Smooth muscle cell (in vitro differentiated cells): ENCODE results near the gene RBM19. TPM values are rescaled to one million over a fixed set of nuclear protein-coding genes. Genes with fewer than 3 reads are reported as not detected.

Source experiments
- DNase-seq: peaks from one replicate; lab custom pipeline; 2025; ENCODE audit not compliant: unreplicated experiment; lab: John Stamatoyannopoulos, UW
- H2AFZ ChIP-seq: fragments of 200-600 bp; sonication (generic); 2 replicates; pipeline ENCODE4 v1.6.0; 2016; ENCODE audit warnings: antibody characterized with exemption, low read depth, mild to moderate bottlenecking
- H3F3A ChIP-seq: fragments of 200-600 bp; sonication (generic); 2 replicates; pipeline ENCODE4 v1.6.0; 2017; ENCODE audit warnings: antibody characterized with exemption, low read depth
- H3K27ac ChIP-seq: fragments of 200-600 bp; sonication (generic); 2 replicates; pipeline ENCODE4 v1.5.1; 2016; ENCODE audit warnings: low read depth, mild to moderate bottlenecking
- H3K27me3 ChIP-seq: fragments of 200-600 bp; sonication (generic); 2 replicates; pipeline ENCODE4 v1.6.1; 2016; ENCODE audit warnings: low read depth, mild to moderate bottlenecking
- H3K36me3 ChIP-seq: fragments of 200-600 bp; sonication (generic); 2 replicates; pipeline ENCODE4 v1.5.1; 2016; ENCODE audit warnings: low read depth
- H3K4me1 ChIP-seq: fragments of 200-600 bp; sonication (generic); 2 replicates; pipeline ENCODE4 v1.5.1; 2016; ENCODE audit warnings: low read depth
- H3K4me2 ChIP-seq: fragments of 200-600 bp; sonication (generic); 2 replicates; pipeline ENCODE4 v1.6.0; 2016; ENCODE audit warnings: mild to moderate bottlenecking
- H3K4me3 ChIP-seq: fragments of 200-600 bp; sonication (generic); 2 replicates; pipeline ENCODE4 v1.5.1; 2016; ENCODE audit warnings: mild to moderate bottlenecking
- H3K79me2 ChIP-seq: fragments of 200-600 bp; sonication (generic); 2 replicates; pipeline ENCODE4 v1.6.0; 2016; ENCODE audit warnings: low read depth, mild to moderate bottlenecking
- H3K9ac ChIP-seq: fragments of 200-600 bp; sonication (generic); 2 replicates; pipeline ENCODE4 v1.6.0; 2016; ENCODE audit warnings: low read depth
- H3K9me3 ChIP-seq: fragments of 200-600 bp; sonication (generic); replicated peaks from 2 replicates; pipeline ENCODE4 v1.5.1; 2016; ENCODE audit warnings: low read depth
- H4K20me1 ChIP-seq: fragments of 200-600 bp; sonication (generic); 2 replicates; pipeline ENCODE4 v1.6.0; 2016; ENCODE audit warnings: low read depth
- CTCF ChIP-seq: fragments of 200-600 bp; sonication (generic); IDR thresholded peaks from 2 replicates; pipeline ENCODE4 v1.5.1; 2017; ENCODE audit warnings: borderline replicate concordance, mild to moderate bottlenecking, antibody characterized with exemption; ENCODE audit not compliant: insufficient read depth, poor library complexity, severe bottlenecking
- WGBS: methylation state at CpG from one replicate; pipeline ENCODE4 v1.1.7; 2016; ENCODE audit warnings: low lambda C conversion rate; 5-methylcytosine and 5-hydroxymethylcytosine counted together
- polyA plus RNA-seq: library from polyadenylated mRNA; unstranded; fragments of >200 nt; fragmentation: Nextera tagmentation; extraction: Ambion mirVana; gene quantifications from 2 replicates; pipeline ENCODE4 v1.2.1, GENCODE V29; 2016
- total RNA-seq: library from RNA; depleted of rRNA; stranded (reverse); fragments of >200 nt; gene quantifications from 2 replicates; pipeline ENCODE4 v1.2.3, GENCODE V29; 2014

RBM19 gene
- total and polyA plus RNA-seq, 2 experiments from 2014 or later = 12.8 to 15.9 TPM

- H2AFZ ChIP-seq = no peak overlapping the region
- peak overlapping the region; percentile 7 for H3K9ac ChIP-seq
- no peaks in the 10 kb centered on the region for H3K79me2 ChIP-seq
- peaks cover 43% of the 10 kb centered on the region for H3K4me1 ChIP-seq
- no peak for TF ChIP-seq CTCF
- peak overlapping the region; percentile 86 for H3K27ac ChIP-seq
- H3F3A ChIP-seq = no peaks in the 10 kb centered on the region
- no peaks in the 10 kb centered on the region for H4K20me1 ChIP-seq
- H3K4me2 ChIP-seq = peak overlapping the region; percentile 78
- H3K9me3 ChIP-seq = no peaks in the 10 kb centered on the region
- H3K4me3 ChIP-seq = no peak overlapping the region
- no peaks in the 10 kb centered on the region for H3K27me3 ChIP-seq
- WGBS = 31% methylated on average over 2 of the region's 2 CpGs
- H3K36me3 ChIP-seq = no peaks in the 10 kb centered on the region
- no peak for DNase-seq
Measured at GRCh38 chr12:113863455-113863845, 102.7 kb downstream of the RBM19 start.

- Histone ChIP-seq H3K9ac (peak overlapping the region; percentile 57), H3K4me3 (no peak overlapping the region), H2AFZ (no peak overlapping the region), H3K9me3 (no peaks in the 10 kb centered on the region), H3K27ac (peak overlapping the region; percentile 86), H3K4me1 (peaks cover 43% of the 10 kb centered on the region), H3K4me2 (peak overlapping the region; percentile 78), H3F3A (no peaks in the 10 kb centered on the region), H3K79me2 (no peaks in the 10 kb centered on the region), H4K20me1 (no peaks in the 10 kb centered on the region), H3K36me3 (no peaks in the 10 kb centered on the region), H3K27me3 (no peaks in the 10 kb centered on the region)
- 18% methylated on average over 16 of the region's 18 CpGs for WGBS
- peak; percentile 51 for DNase-seq
- no peak for TF ChIP-seq CTCF
Measured at GRCh38 chr12:113862590-113863454, 103.3 kb downstream of the RBM19 start.

GRCh38 chr12:113861708-113862312 lies 104.3 kb downstream of the RBM19 start:
- peaks cover 43% of the 10 kb centered on the region for H3K4me1 ChIP-seq
- peak overlapping the region; percentile 86 for H3K27ac ChIP-seq
- WGBS = 87% methylated on average over 9 of the region's 9 CpGs
- no peaks in the 10 kb centered on the region for H3K36me3 ChIP-seq
- H3K4me2 ChIP-seq = peak overlapping the region; percentile 78
- H3K9me3 ChIP-seq = no peaks in the 10 kb centered on the region
- H3K27me3 ChIP-seq = no peaks in the 10 kb centered on the region
- no peaks in the 10 kb centered on the region for H4K20me1 ChIP-seq
- no peak for DNase-seq
- no peaks in the 10 kb centered on the region for H3F3A ChIP-seq
- peak overlapping the region; percentile 63 for H3K9ac ChIP-seq
- H3K79me2 ChIP-seq = no peaks in the 10 kb centered on the region
- no peak for TF ChIP-seq CTCF
- no peak overlapping the region for H2AFZ ChIP-seq
- no peak overlapping the region for H3K4me3 ChIP-seq
